SK-N-SH treated with all-trans-retinoic acid at 6 μM for 48 hours (cell line): ENCODE data around the gene HOXC9.

Source experiments
- ATAC-seq: fragments of 200-7000 bp; cut with Tn5 transposase; 3 replicates; pipeline ENCODE4 v1.9.1; 2020; ENCODE audit warnings: mild to moderate bottlenecking, moderate library complexity
- ARNTL ChIP-seq: fragments of 450-650 bp; formaldehyde crosslinking; IDR thresholded peaks from 2 replicates; pipeline ENCODE4 v1.5.0; 2020; ENCODE audit warnings: low read depth, mild to moderate bottlenecking, moderate library complexity, borderline replicate concordance
- CREB5 ChIP-seq: fragments of 250-450 bp; sonication (Bioruptor Pico); IDR thresholded peaks from 2 replicates; pipeline ENCODE4 v1.5.1; 2020; ENCODE audit warnings: low read depth, mild to moderate bottlenecking, moderate library complexity
- CSDC2 ChIP-seq: fragments of 250-450 bp; sonication (Bioruptor Pico); IDR thresholded peaks from 2 replicates; pipeline ENCODE4 v1.5.0; 2020; ENCODE audit warnings: mild to moderate bottlenecking, moderate library complexity
- CSRNP3 ChIP-seq: fragments of 250-450 bp; sonication (Bioruptor Pico); IDR thresholded peaks from 2 replicates; pipeline ENCODE4 v1.5.1; 2021; ENCODE audit warnings: mild to moderate bottlenecking, moderate library complexity
- ESRRG ChIP-seq: fragments of 250-450 bp; sonication (Bioruptor Pico); IDR thresholded peaks from 2 replicates; pipeline ENCODE4 v1.6.1; 2021; ENCODE audit warnings: mild to moderate bottlenecking
- GLIS3 ChIP-seq: fragments of 250-450 bp; sonication (Bioruptor Pico); IDR thresholded peaks from 2 replicates; pipeline ENCODE4 v1.5.0; 2020; ENCODE audit warnings: mild to moderate bottlenecking, moderate library complexity
- ISL1 ChIP-seq: fragments of 250-450 bp; sonication (Bioruptor Pico); IDR thresholded peaks from 2 replicates; pipeline ENCODE4 v2.1.2; 2022; ENCODE audit warnings: mild to moderate bottlenecking, moderate library complexity
- OSR1 ChIP-seq: fragments of 250-450 bp; sonication (Bioruptor Pico); IDR thresholded peaks from 2 replicates; pipeline ENCODE4 v1.8.0; 2022; ENCODE audit warnings: moderate library complexity, mild to moderate bottlenecking, inconsistent platforms
- PATZ1 ChIP-seq: fragments of 250-450 bp; sonication (Bioruptor Pico); IDR thresholded peaks from 2 replicates; pipeline ENCODE4 v1.8.0; 2020; ENCODE audit warnings: mild to moderate bottlenecking, moderate library complexity, borderline replicate concordance
- POU6F1 ChIP-seq: fragments of 250-450 bp; sonication (Bioruptor Pico); IDR thresholded peaks from 2 replicates; pipeline ENCODE4 v1.8.0; 2021; ENCODE audit warnings: low read depth, mild to moderate bottlenecking, moderate library complexity, borderline replicate concordance
- PPARA ChIP-seq: fragments of 250-450 bp; sonication (Bioruptor Pico); IDR thresholded peaks from 2 replicates; pipeline ENCODE4 v1.5.0; 2020; ENCODE audit warnings: mild to moderate bottlenecking, borderline replicate concordance
- RARB ChIP-seq: fragments of 250-450 bp; sonication (Bioruptor Pico); IDR thresholded peaks from 2 replicates; pipeline ENCODE4 v1.8.0; 2021; ENCODE audit warnings: mild to moderate bottlenecking, moderate library complexity
- SNAI2 ChIP-seq: fragments of 250-450 bp; sonication (Bioruptor Pico); IDR thresholded peaks from 2 replicates; pipeline ENCODE4 v1.5.0; 2020; ENCODE audit warnings: mild to moderate bottlenecking, moderate library complexity
- TCF4 ChIP-seq: fragments of 250-450 bp; sonication (Bioruptor Pico); IDR thresholded peaks from 2 replicates; pipeline ENCODE4 v1.8.0; 2021; ENCODE audit warnings: mild to moderate bottlenecking, moderate library complexity, borderline replicate concordance
- TOX ChIP-seq: fragments of 250-450 bp; sonication (Bioruptor Pico); IDR thresholded peaks from 2 replicates; pipeline ENCODE4 v1.8.0; 2021; ENCODE audit warnings: mild to moderate bottlenecking, moderate library complexity, borderline replicate concordance
- ZC3H10 ChIP-seq: fragments of 250-450 bp; sonication (Bioruptor Pico); IDR thresholded peaks from 2 replicates; pipeline ENCODE4 v1.5.1; 2021; ENCODE audit warnings: mild to moderate bottlenecking, moderate library complexity
- ZFP3 ChIP-seq: fragments of 250-450 bp; sonication (Bioruptor Pico); IDR thresholded peaks from 2 replicates; pipeline ENCODE4 v1.5.0; 2020; ENCODE audit warnings: mild to moderate bottlenecking, moderate library complexity
- ZFP30 ChIP-seq: fragments of 450-650 bp; formaldehyde crosslinking; IDR thresholded peaks from 2 replicates; pipeline ENCODE4 v1.5.0; 2022; ENCODE audit warnings: mild to moderate bottlenecking, moderate library complexity
- ZNF565 ChIP-seq: fragments of 450-650 bp; formaldehyde crosslinking; conservative IDR thresholded peaks from 2 replicates; pipeline ENCODE4 v1.5.0; 2020; ENCODE audit warnings: low read depth, mild to moderate bottlenecking, moderate library complexity
- ZNF70 ChIP-seq: fragments of 450-650 bp; formaldehyde crosslinking; IDR thresholded peaks from 2 replicates; pipeline ENCODE4 v1.5.0; 2020; ENCODE audit warnings: mild to moderate bottlenecking, moderate library complexity
- ZNF8 ChIP-seq: fragments of 450-650 bp; formaldehyde crosslinking; IDR thresholded peaks from 2 replicates; pipeline ENCODE4 v1.5.0; 2020; ENCODE audit warnings: mild to moderate bottlenecking, moderate library complexity

The HOXC9 gene

DNA sequence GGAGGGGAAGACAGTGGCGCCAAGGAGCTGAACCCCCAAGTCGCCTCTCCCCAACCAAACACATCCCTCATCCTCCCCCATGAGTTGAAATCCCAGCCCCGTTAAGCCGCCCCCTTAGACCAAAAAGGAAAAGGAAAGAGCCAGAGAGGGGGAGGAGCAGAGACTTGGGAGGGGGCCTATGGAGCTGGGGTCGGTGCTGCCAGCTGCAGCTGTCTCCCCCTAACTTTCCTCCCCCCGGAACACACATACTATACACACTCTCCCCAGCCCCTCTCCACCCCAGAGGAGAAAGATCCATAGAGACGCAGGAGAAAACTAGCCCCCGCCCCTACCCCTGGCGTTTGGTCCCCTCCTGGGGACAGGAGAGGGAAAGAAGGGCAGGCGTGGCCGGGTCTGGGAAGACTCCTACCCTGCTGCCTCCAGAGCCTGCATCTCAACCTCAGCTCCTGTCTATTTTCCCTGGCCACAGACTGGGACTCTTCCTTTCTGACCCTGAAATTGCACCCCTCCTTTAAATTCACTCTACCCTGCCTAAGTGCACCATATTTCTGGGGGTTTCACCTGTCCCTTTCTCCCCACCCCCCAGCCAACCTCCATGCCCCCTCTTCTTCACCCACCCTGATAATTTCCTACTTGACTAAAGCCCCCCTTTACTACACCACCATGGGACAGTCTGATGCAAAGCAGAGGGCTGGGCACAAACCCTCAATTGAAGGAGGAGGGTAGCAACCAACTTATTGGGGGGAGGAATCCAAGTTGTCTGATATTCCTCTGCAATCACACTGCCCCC lies 1.7 kb upstream of the HOXC9 start:
- TF ChIP-seq OSR1 (no peak), CSDC2 (CRISPR knock-in tag) (no peak), ZNF8 (CRISPR knock-in tag) (no peak), SNAI2 (no peak)
- ATAC-seq: no peak

DNA sequence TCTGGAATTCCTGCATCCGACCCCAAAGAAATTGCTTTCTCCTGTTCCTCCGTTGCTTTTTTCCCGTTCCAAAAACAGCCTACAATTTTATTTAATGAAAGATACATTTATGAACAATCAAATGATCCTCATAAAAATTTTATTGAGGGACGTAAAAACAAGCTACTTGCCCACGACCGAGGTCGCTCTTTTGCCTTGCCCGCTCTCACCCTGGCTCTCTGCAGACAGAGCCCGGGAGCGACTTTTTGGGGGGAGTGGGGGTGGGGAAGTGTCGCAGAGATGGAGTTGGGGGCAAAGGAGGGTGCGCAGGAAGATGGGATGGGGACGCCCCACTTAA lies 1.1 kb upstream of the HOXC9 start:
- TF ChIP-seq GLIS3 (no peak), RARB (CRISPR knock-in tag) (no peak), POU6F1 (no peak), ZFP3 (CRISPR knock-in tag) (no peak), OSR1 (no peak), ZNF8 (CRISPR knock-in tag) (no peak), SNAI2 (no peak), ZNF565 (CRISPR knock-in tag) (no peak), ZNF70 (CRISPR knock-in tag) (no peak), CSRNP3 (no peak), TCF4 (CRISPR knock-in tag) (no peak), ZC3H10 (no peak), ARNTL (no peak), CSDC2 (CRISPR knock-in tag) (no peak), CREB5 (CRISPR knock-in tag) (no peak), ESRRG (no peak), PPARA (CRISPR knock-in tag) (no peak), ISL1 (CRISPR knock-in tag) (no peak)
- ATAC-seq: no peak

GRCh38 chr12:53999559-54000115 lies 324 bp upstream of the HOXC9 start:
- TF ChIP-seq TCF4 (CRISPR knock-in tag): no peak
- TF ChIP-seq ZFP3 (CRISPR knock-in tag): peak; percentile 72
- 0 out of 2 replicates have a peak, but pooled peaks have one; percentile 12 for TF ChIP-seq PATZ1 (CRISPR knock-in tag)
- ATAC-seq: peak; percentile 64

DNA sequence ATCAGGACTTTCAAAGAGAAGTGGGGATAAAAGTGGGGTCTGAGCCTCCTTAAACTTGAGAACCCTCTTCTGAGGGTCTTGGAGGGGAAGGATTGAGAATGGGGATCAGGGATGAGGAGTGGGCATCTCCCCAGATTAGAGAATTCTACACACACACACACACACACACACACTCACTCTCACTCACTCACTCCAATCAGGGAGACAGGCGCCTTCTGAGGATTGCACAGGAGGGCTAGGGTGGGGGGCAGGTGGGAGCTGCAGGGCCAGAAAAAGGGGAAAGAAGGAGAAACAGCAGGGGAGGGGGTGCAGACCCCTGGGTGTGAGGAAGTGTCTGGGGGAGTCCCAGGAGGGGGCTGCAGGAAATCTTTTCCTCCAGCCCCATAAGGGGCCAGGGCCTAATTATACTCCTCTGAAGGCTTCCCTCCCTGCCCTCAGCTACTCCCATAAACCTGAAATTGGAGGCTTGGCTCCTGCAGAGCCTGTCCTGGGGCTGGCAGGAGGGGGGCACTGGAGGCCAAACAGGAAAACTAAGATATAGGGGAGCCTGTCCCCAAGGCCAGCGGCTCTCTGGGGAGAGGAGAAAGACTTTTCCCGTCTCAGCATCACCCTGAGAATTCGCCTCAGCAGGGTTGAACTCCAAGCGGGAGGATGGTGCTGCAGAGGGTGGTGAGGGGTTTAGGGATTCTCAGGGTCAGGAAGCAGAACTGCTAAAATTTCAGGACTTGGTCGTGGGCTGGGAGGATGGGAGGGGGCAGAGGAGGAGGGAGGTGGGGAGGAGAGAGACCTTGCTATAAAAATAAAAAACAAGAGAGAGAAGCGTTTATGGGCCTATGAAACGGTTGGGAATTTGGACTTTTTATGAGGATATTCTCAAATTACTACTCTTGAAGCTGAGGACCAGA lies 1.6 kb downstream of the HOXC9 start:
- ATAC-seq: no peak
- no peak for TF ChIP-seq ZC3H10
- no peak for TF ChIP-seq TCF4 (CRISPR knock-in tag)
- no peak for TF ChIP-seq ISL1 (CRISPR knock-in tag)
- no peak for TF ChIP-seq CREB5 (CRISPR knock-in tag)
- no peak for TF ChIP-seq ESRRG
- TF ChIP-seq ZNF70 (CRISPR knock-in tag): no peak
- no peak for TF ChIP-seq CSDC2 (CRISPR knock-in tag)
- TF ChIP-seq GLIS3: no peak
- TF ChIP-seq ARNTL: no peak
- no peak for TF ChIP-seq ZFP30
- no peak for TF ChIP-seq POU6F1
- no peak for TF ChIP-seq SNAI2
- no peak for TF ChIP-seq TOX (CRISPR knock-in tag)
- TF ChIP-seq ZNF565 (CRISPR knock-in tag): no peak
- TF ChIP-seq PATZ1 (CRISPR knock-in tag): no peak
